ENCODE data around the gene RHBG.

The RHBG gene

GRCh38 chr1:156386949-156387869 lies 18.2 kb downstream of the RHBG start:
- DNase-seq: no peak

- DNase-seq: no peak
These were observed 18.8 kb downstream of the RHBG start for GRCh38 chr1:156387870-156388173.

- no peak for DNase-seq
These were observed 19.4 kb downstream of the RHBG start for GRCh38 chr1:156388174-156389137.

GRCh38 chr1:156389311-156389710 lies 20.3 kb downstream of the RHBG start:
- DNase-seq: no peak

- DNase-seq: peak in 2 of 3 experiments; percentile 70 to 71
These were observed 21.7 kb downstream of the RHBG start for GRCh38 chr1:156390469-156391365.

- no peak for DNase-seq
These were observed 22.3 kb downstream of the RHBG start for GRCh38 chr1:156391366-156391677.

GRCh38 chr1:156391701-156392100 lies 22.7 kb downstream of the RHBG start:
- DNase-seq: no peak

- no peak for DNase-seq
These were observed 23.4 kb downstream of the RHBG start for GRCh38 chr1:156392452-156392853.

- no peak for DNase-seq
These were observed 24.1 kb downstream of the RHBG start for GRCh38 chr1:156393095-156393494.

GRCh38 chr1:156394082-156394481 lies 25.1 kb downstream of the RHBG start:
- DNase-seq: no peak

- DNase-seq: peak; percentile 76 to 96 (median 90)
These were observed 25.9 kb downstream of the RHBG start for GRCh38 chr1:156394835-156395461.

GRCh38 chr1:156399355-156400125 lies 30.5 kb downstream of the RHBG start:
- DNase-seq: peak in 1 of 3 experiments; percentile 45

GRCh38 chr1:156400191-156400935 lies 31.4 kb downstream of the RHBG start:
- no peak for DNase-seq

GRCh38 chr1:156401041-156401574 lies 32.1 kb downstream of the RHBG start:
- DNase-seq: no peak

GRCh38 chr1:156401681-156402081 lies 32.7 kb downstream of the RHBG start:
- DNase-seq: no peak

GRCh38 chr1:156402331-156403020 lies 33.5 kb downstream of the RHBG start:
- no peak for DNase-seq

- no peak for DNase-seq
These were observed 36.7 kb downstream of the RHBG start for GRCh38 chr1:156405670-156406069.

- peak in 2 of 3 experiments; percentile 26 to 68 for DNase-seq
These were observed 37.2 kb downstream of the RHBG start for GRCh38 chr1:156406251-156406650.

- DNase-seq: peak in 1 of 3 experiments; percentile 35
These were observed 38.3 kb downstream of the RHBG start for GRCh38 chr1:156407344-156407743.

GRCh38 chr1:156407760-156408159 lies 38.7 kb downstream of the RHBG start:
- no peak for DNase-seq
